Testis (tissue), 2 donors: Measurements from ENCODE around the gene NADSYN1.

ENCODE experiments used
- POLR2A ChIP-seq: fragments of 450-650 bp; IDR thresholded peaks from one replicate; pipeline ENCODE4 v1.6.1; 2017; ENCODE audit warnings: antibody characterized with exemption, mild to moderate bottlenecking, moderate library complexity
- TF ChIP-seq, protein P1 (sequence below), 3 experiments: fragments of 450-650 bp in 2 of 3; fragments of 200-600 bp in 1 of 3; sonication (generic) in 1 of 3; IDR thresholded peaks; one replicate each; pipeline ENCODE4 v1.5.1; 2016 to 2019; ENCODE audit warnings: antibody characterized with exemption in 3 of 3, mild to moderate bottlenecking in 2 of 3, moderate library complexity in 1 of 3

DNA sequence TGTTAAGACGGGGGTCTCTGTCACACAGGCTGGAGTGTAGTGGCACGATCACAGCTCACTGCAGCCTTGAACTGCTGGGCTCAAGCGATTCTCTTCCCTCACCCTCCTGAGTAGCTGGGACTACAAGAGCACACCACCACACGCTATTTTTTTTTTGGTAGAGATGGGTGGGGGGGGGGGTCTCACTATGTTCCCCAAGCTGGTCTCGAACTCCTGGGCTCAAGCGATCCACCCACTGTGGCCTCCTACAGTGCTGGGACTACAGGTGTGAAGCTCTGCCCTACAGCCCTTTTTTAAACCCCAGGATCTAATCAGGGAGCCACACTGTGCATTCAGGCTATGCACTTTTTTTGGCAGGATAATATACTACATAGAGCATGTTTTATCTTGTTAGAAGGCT is 3.4 kb upstream of the NADSYN1 start:
- TF ChIP-seq, protein P1, sequence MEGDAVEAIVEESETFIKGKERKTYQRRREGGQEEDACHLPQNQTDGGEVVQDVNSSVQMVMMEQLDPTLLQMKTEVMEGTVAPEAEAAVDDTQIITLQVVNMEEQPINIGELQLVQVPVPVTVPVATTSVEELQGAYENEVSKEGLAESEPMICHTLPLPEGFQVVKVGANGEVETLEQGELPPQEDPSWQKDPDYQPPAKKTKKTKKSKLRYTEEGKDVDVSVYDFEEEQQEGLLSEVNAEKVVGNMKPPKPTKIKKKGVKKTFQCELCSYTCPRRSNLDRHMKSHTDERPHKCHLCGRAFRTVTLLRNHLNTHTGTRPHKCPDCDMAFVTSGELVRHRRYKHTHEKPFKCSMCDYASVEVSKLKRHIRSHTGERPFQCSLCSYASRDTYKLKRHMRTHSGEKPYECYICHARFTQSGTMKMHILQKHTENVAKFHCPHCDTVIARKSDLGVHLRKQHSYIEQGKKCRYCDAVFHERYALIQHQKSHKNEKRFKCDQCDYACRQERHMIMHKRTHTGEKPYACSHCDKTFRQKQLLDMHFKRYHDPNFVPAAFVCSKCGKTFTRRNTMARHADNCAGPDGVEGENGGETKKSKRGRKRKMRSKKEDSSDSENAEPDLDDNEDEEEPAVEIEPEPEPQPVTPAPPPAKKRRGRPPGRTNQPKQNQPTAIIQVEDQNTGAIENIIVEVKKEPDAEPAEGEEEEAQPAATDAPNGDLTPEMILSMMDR (IDR thresholded peaks at IDR 0.05), result no peak
- no peak for TF ChIP-seq POLR2A
